SK-N-SH (cell line): ENCODE measurements around the gene GSC2. TPM values are rescaled to one million over a fixed set of nuclear protein-coding genes. Genes with fewer than 3 reads are reported as not detected.

Experiments
- CTCF ChIA-PET: fragments of 300-600, 350-600 bp; formaldehyde crosslinking; extraction: SDS; loops from one replicate; lab custom pipeline; 2021; lab: Yijun Ruan, JAX
- POLR2A ChIA-PET: fragments of 350-600 bp; sonication (Branson Sonifier 250); formaldehyde crosslinking; extraction: SDS; loops from one replicate; lab custom pipeline; 2020; ENCODE audit warnings: antibody characterized with exemption, inconsistent platforms; lab: Yijun Ruan, JAX
- DNase-seq: peaks from one replicate; pipeline ENCODE4 v3.0.0; 2012
- H2AFZ ChIP-seq: fragments of 200-600 bp; sonication (generic); 2 replicates; pipeline ENCODE4 v1.8.1; 2016; ENCODE audit warnings: antibody characterized with exemption, mild to moderate bottlenecking, low read depth
- H3F3A ChIP-seq: fragments of 200-600 bp; sonication (generic); replicated peaks from 2 replicates; pipeline ENCODE3; 2016; ENCODE audit warnings: antibody characterized with exemption, mild to moderate bottlenecking; ENCODE audit not compliant: insufficient read depth
- H3K27ac ChIP-seq, 2 experiments: fragments of 200-500 bp in 1 of 2; fragments of 200-600 bp in 1 of 2; sonication (Bioruptor generic) in 1 of 2; sonication (generic), shearing (Covaris generic) in 1 of 2; 2 replicates each; pipeline versions ENCODE4 v1.5.1 to v1.6.1; 2014 to 2016; ENCODE audit warnings: low read depth in 2 of 2, inconsistent platforms in 1 of 2, low read length in 1 of 2, mild to moderate bottlenecking in 1 of 2, mixed read lengths in 1 of 2
- H3K27me3 ChIP-seq: fragments of 200-600 bp; sonication (generic), shearing (Covaris generic); 2 replicates; pipeline ENCODE4 v1.6.1; 2016; ENCODE audit warnings: mixed run types; ENCODE audit not compliant: insufficient read depth
- H3K36me3 ChIP-seq, 2 experiments: fragments of 200-500 bp in 1 of 2; fragments of 200-600 bp in 1 of 2; sonication (Bioruptor generic) in 1 of 2; sonication (generic) in 1 of 2; replicated peaks in 1 of 2; 2 replicates each; pipeline versions ENCODE3 to v1.5.1; 2014 to 2016; ENCODE audit warnings: low read length in 1 of 2, mild to moderate bottlenecking in 1 of 2; ENCODE audit not compliant: insufficient read depth in 2 of 2, control insufficient read depth in 1 of 2
- H3K4me1 ChIP-seq, 2 experiments: fragments of 200-500 bp in 1 of 2; fragments of 200-600 bp in 1 of 2; sonication (Bioruptor generic) in 1 of 2; sonication (generic), shearing (Covaris generic) in 1 of 2; 2 replicates each; pipeline versions ENCODE4 v1.5.1 to v1.6.1; 2014 to 2016; ENCODE audit warnings: low read depth in 1 of 2, low read length in 1 of 2, mixed run types in 1 of 2; ENCODE audit not compliant: insufficient read depth in 2 of 2, control insufficient read depth in 1 of 2
- H3K4me2 ChIP-seq: fragments of 200-600 bp; sonication (generic), shearing (Covaris generic); 2 replicates; pipeline ENCODE4 v1.6.1; 2017; ENCODE audit warnings: mixed run types
- H3K4me3 ChIP-seq, 2 experiments: fragments of 200-500 bp in 1 of 2; fragments of 200-600 bp in 1 of 2; sonication (Bioruptor generic) in 1 of 2; sonication (generic), shearing (Covaris generic) in 1 of 2; 2 replicates each; pipeline versions ENCODE4 v1.5.1 to v1.8.1; 2014 to 2016; ENCODE audit warnings: low read depth in 2 of 2, inconsistent platforms in 1 of 2, low read length in 1 of 2, mild to moderate bottlenecking in 1 of 2, mixed read lengths in 1 of 2, moderate library complexity in 1 of 2
- H3K79me2 ChIP-seq: fragments of 200-600 bp; sonication (generic); 2 replicates; pipeline ENCODE4 v1.8.1; 2017; ENCODE audit warnings: mild to moderate bottlenecking; ENCODE audit not compliant: insufficient read depth
- H3K9ac ChIP-seq: fragments of 200-600 bp; sonication (generic); 2 replicates; pipeline ENCODE4 v1.6.1; 2017; ENCODE audit warnings: mixed run types
- H3K9me2 ChIP-seq: fragments of 200-600 bp; sonication (generic); 2 replicates; pipeline ENCODE4 v1.6.1; 2017; ENCODE audit warnings: mixed run types
- H3K9me3 ChIP-seq: fragments of 200-600 bp; sonication (generic); 2 replicates; pipeline ENCODE4 v1.6.1; 2017; ENCODE audit warnings: mixed run types, mild to moderate bottlenecking, moderate library complexity
- H4K20me1 ChIP-seq: fragments of 200-600 bp; sonication (generic); 2 replicates; pipeline ENCODE4 v1.6.1; 2017; ENCODE audit warnings: mild to moderate bottlenecking, mixed run types; ENCODE audit not compliant: insufficient read depth
- CHD2 ChIP-seq: fragments of 150-350 bp; IDR thresholded peaks from 2 replicates; pipeline ENCODE4 v1.6.1; 2018; ENCODE audit warnings: low read length; ENCODE audit not compliant: partially characterized antibody
- EP300 ChIP-seq, 2 experiments: IDR thresholded peaks; 2 replicates each; pipeline versions ENCODE4 v1.4.0 to v1.6.1; 2012; ENCODE audit warnings: borderline replicate concordance in 1 of 2, low read depth in 1 of 2, low read length in 1 of 2
- FOXJ3 ChIP-seq: sonication (generic); formaldehyde crosslinking; IDR thresholded peaks from 2 replicates; pipeline ENCODE4 v1.5.1; 2020; ENCODE audit warnings: mild to moderate bottlenecking, missing genetic modification reagents
- FOXM1 ChIP-seq: IDR thresholded peaks from 2 replicates; pipeline ENCODE4 v1.4.0; 2012; ENCODE audit warnings: low read depth, mild to moderate bottlenecking
- GATA2 ChIP-seq: sonication (generic); formaldehyde crosslinking; IDR thresholded peaks from 2 replicates; pipeline ENCODE4 v1.5.0; 2020; ENCODE audit warnings: mild to moderate bottlenecking, missing genetic modification reagents
- NFIC ChIP-seq: IDR thresholded peaks from 2 replicates; pipeline ENCODE4 v1.4.0; 2012; ENCODE audit warnings: borderline replicate concordance
- NRF1 ChIP-seq: IDR thresholded peaks from 2 replicates; pipeline ENCODE4 v1.6.1; 2012; ENCODE audit warnings: low read depth, mild to moderate bottlenecking, low read length
- POLR2AphosphoS5 ChIP-seq: IDR thresholded peaks from 2 replicates; pipeline ENCODE4 v1.6.1; 2012; ENCODE audit warnings: low read depth, low read length
- RAD21 ChIP-seq: IDR thresholded peaks from 2 replicates; pipeline ENCODE4 v1.6.1; 2012; ENCODE audit warnings: mild to moderate bottlenecking, low read length
- RCOR1 ChIP-seq: fragments of 150-350 bp; IDR thresholded peaks from 2 replicates; pipeline ENCODE4 v1.6.1; 2017; ENCODE audit warnings: antibody characterized with exemption, low read length
- RXRA ChIP-seq: IDR thresholded peaks from 2 replicates; pipeline ENCODE4 v1.4.0; 2012; ENCODE audit warnings: low read depth, mild to moderate bottlenecking, borderline replicate concordance
- SMC3 ChIP-seq: IDR thresholded peaks from 2 replicates; pipeline ENCODE4 v1.6.1; 2012; ENCODE audit warnings: low read depth, low read length, improper control_type of control experiment
- TEAD4 ChIP-seq: IDR thresholded peaks from 2 replicates; pipeline ENCODE4 v1.4.0; 2012; ENCODE audit warnings: mild to moderate bottlenecking, borderline replicate concordance; ENCODE audit not compliant: insufficient read depth
- USF2 ChIP-seq: fragments of 150-350 bp; IDR thresholded peaks from 2 replicates; pipeline ENCODE4 v1.6.1; 2017; ENCODE audit warnings: antibody characterized with exemption, low read length, low read depth, borderline replicate concordance
- YY1 ChIP-seq: IDR thresholded peaks from 2 replicates; pipeline ENCODE4 v1.4.0; 2012; ENCODE audit warnings: low read depth, mild to moderate bottlenecking
- WGBS: methylation state at CpG from one replicate; pipeline ENCODE4 v1.1.6; 2017; ENCODE audit warnings: low lambda C conversion rate; 5-methylcytosine and 5-hydroxymethylcytosine counted together
- polyA plus RNA-seq, 3 experiments: library from polyadenylated mRNA; depleted of rRNA; stranded (reverse); fragments of >200 nt; gene quantifications; 2 replicates each; pipeline ENCODE4 v1.2.3, GENCODE V29; 2012
- TF ChIP-seq, protein P1 (sequence below): IDR thresholded peaks from 2 replicates; pipeline ENCODE4 v1.6.1; 2012; ENCODE audit warnings: mild to moderate bottlenecking, low read depth, low read length, moderate library complexity
- TF ChIP-seq, protein P2 (sequence below): IDR thresholded peaks from 2 replicates; pipeline ENCODE4 v1.4.0; 2012; ENCODE audit warnings: low read depth, borderline replicate concordance
- TF ChIP-seq, protein P3 (sequence below): fragments of 150-350 bp; IDR thresholded peaks from 2 replicates; pipeline ENCODE4 v1.6.1; 2016; ENCODE audit warnings: mild to moderate bottlenecking, low read depth, low read length

The GSC2 gene
- polyA plus RNA-seq, 1 of the 3 experiments (the other 2 are of a cell fraction) = not detected

DNA sequence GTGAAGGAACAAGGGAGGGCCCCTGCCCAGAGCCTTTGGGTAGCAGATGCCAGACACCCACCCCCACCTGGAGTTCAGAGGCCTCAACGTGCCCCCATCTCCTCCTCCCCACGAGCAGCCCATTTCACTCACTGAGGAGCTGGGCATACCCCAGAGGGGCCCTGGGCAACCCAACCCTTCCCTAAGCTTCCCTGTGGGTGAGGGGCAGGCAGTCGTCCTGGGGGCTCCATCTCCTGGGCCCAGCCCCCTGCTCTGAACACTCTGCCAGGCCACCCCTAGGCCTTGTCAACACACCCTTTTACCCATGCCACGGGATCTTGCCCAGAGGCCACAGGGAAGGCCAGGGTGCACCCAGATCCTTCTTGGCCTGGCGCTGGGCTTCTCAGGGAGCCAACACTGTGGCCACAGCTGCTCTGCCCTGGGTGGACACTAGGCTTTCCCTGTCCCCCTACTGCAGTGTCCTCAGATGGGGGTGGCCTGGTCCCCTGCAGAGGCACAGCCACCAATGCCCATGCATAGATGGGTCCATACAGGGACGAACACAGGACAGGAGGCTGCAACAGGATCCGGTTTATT, 25.0 kb upstream of the GSC2 start (continued):
- TF ChIP-seq, protein P1, sequence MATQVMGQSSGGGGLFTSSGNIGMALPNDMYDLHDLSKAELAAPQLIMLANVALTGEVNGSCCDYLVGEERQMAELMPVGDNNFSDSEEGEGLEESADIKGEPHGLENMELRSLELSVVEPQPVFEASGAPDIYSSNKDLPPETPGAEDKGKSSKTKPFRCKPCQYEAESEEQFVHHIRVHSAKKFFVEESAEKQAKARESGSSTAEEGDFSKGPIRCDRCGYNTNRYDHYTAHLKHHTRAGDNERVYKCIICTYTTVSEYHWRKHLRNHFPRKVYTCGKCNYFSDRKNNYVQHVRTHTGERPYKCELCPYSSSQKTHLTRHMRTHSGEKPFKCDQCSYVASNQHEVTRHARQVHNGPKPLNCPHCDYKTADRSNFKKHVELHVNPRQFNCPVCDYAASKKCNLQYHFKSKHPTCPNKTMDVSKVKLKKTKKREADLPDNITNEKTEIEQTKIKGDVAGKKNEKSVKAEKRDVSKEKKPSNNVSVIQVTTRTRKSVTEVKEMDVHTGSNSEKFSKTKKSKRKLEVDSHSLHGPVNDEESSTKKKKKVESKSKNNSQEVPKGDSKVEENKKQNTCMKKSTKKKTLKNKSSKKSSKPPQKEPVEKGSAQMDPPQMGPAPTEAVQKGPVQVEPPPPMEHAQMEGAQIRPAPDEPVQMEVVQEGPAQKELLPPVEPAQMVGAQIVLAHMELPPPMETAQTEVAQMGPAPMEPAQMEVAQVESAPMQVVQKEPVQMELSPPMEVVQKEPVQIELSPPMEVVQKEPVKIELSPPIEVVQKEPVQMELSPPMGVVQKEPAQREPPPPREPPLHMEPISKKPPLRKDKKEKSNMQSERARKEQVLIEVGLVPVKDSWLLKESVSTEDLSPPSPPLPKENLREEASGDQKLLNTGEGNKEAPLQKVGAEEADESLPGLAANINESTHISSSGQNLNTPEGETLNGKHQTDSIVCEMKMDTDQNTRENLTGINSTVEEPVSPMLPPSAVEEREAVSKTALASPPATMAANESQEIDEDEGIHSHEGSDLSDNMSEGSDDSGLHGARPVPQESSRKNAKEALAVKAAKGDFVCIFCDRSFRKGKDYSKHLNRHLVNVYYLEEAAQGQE = no peak
- TF ChIP-seq SMC3 (no peak), RXRA (no peak), TEAD4 (no peak), EP300 (IDR thresholded peaks at IDR 0.05; ENCODE audit: borderline replicate concordance in 1 of 2, low read depth in 1 of 2, low read length in 1 of 2) (no peak), FOXJ3 (CRISPR knock-in tag) (no peak), RCOR1 (no peak)
- TF ChIP-seq, protein P2, sequence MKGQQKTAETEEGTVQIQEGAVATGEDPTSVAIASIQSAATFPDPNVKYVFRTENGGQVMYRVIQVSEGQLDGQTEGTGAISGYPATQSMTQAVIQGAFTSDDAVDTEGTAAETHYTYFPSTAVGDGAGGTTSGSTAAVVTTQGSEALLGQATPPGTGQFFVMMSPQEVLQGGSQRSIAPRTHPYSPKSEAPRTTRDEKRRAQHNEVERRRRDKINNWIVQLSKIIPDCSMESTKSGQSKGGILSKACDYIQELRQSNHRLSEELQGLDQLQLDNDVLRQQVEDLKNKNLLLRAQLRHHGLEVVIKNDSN = no peak
- TF ChIP-seq, protein P3, sequence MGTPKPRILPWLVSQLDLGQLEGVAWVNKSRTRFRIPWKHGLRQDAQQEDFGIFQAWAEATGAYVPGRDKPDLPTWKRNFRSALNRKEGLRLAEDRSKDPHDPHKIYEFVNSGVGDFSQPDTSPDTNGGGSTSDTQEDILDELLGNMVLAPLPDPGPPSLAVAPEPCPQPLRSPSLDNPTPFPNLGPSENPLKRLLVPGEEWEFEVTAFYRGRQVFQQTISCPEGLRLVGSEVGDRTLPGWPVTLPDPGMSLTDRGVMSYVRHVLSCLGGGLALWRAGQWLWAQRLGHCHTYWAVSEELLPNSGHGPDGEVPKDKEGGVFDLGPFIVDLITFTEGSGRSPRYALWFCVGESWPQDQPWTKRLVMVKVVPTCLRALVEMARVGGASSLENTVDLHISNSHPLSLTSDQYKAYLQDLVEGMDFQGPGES = no peak

GRCh38 chr22:19174106-19175025, 24.3 kb upstream of the GSC2 start:
- no peaks in the 10 kb centered on the region for H3K9me2 ChIP-seq
- 52% methylated on average over 6 of the region's 14 CpGs for WGBS
- peaks cover 0 to 9% of the 10 kb centered on the region in 2 experiments for H3K36me3 ChIP-seq
- H3K9ac ChIP-seq = no peak overlapping the region; the same call in 1 of the 2 replicates
- no peak for TF ChIP-seq EP300 (IDR thresholded peaks at IDR 0.05; ENCODE audit: borderline replicate concordance in 1 of 2, low read depth in 1 of 2, low read length in 1 of 2)
- TF ChIP-seq GATA2 = no peak
- TF ChIP-seq RCOR1 = no peak
- no peak for TF ChIP-seq USF2
- TF ChIP-seq, protein P3 = no peak
- no peak for TF ChIP-seq RAD21
- no peak for TF ChIP-seq TEAD4
- TF ChIP-seq FOXM1 = no peak
- no peak for TF ChIP-seq CHD2
- no peak for TF ChIP-seq YY1
- TF ChIP-seq SMC3 = no peak
- no peak for TF ChIP-seq RXRA
- TF ChIP-seq NFIC = 0 out of 2 replicates have a peak, but pooled peaks have one; percentile 11
- peak; percentile 17; the same call in 1 of the 2 replicates for TF ChIP-seq POLR2AphosphoS5
- no peak for TF ChIP-seq NRF1
- H3K4me3 ChIP-seq = no peak overlapping the region
- H2AFZ ChIP-seq = no peak overlapping the region
- peaks cover 4% of the 10 kb centered on the region for H3F3A ChIP-seq
- peak overlapping the region; percentile 2 to 28; a peak in 2 of 4 replicates for H3K27ac ChIP-seq
- DNase-seq = no peak
- peaks cover 31 to 66% of the 10 kb centered on the region in 2 experiments for H3K4me1 ChIP-seq
- H4K20me1 ChIP-seq = peaks cover 13% of the 10 kb centered on the region; the same call in 1 of the 2 replicates
- no peaks in the 10 kb centered on the region for H3K9me3 ChIP-seq
- POLR2A ChIA-PET = interaction anchor here (1.0 kb wide), 1 partner anchor 30 kb away, joined by 4 read pairs; the partner anchor contains the start of gene ESS2
- H3K4me2 ChIP-seq = peak overlapping the region; percentile 95; the same call in 1 of the 2 replicates
- H3K27me3 ChIP-seq = peaks cover 3% of the 10 kb centered on the region; the same call in 1 of the 2 replicates
- peaks cover 60% of the 10 kb centered on the region for H3K79me2 ChIP-seq
- CTCF ChIA-PET = interaction anchor here (1.1 to 1.4 kb wide), 2 partner anchors 29 to 455 kb away, joined by 3 to 8 read pairs; partner anchors contain the start of gene ESS2
